Measurements from ENCODE around the gene BRD3OS.

BRD3OS gene

GRCh38 chr9:134024828-134025605, at the start of gene BRD3OS:
TSS of gene BRD3OS (plus strand) at chr9:134025481. CDS start at chr9:134026748, 1,267 bp downstream.
- Histone ChIP-seq H3K9ac (ENCODE audit: low read depth, low read length) (peak within 1 kb of the TSS; percentile 70; the same call in 1 of the 2 replicates), H3K36me3 (ENCODE audit: insufficient read depth, low read length) (no peaks in the 10 kb centered on the region), H3K9me3 (ENCODE audit: control insufficient read depth, insufficient read depth, low read length) (no peaks in the 10 kb centered on the region), H3K4me1 (ENCODE audit: insufficient read depth, low read length) (no peaks in the 10 kb centered on the region)

GRCh38 chr9:133975511-133975910, 49.8 kb upstream of the BRD3OS start:
- Histone ChIP-seq H3K36me3 (ENCODE audit: insufficient read depth, low read length) (no peaks in the 10 kb centered on the region), H3K4me1 (ENCODE audit: insufficient read depth, low read length) (peaks cover 14% of the 10 kb centered on the region; the same call in 1 of the 2 replicates), H3K9me3 (ENCODE audit: control insufficient read depth, insufficient read depth, low read length) (no peaks in the 10 kb centered on the region), H3K9ac (ENCODE audit: low read depth, low read length) (no peak overlapping the region)

- H3K4me1 ChIP-seq (ENCODE audit: insufficient read depth, low read length): peaks cover 14% of the 10 kb centered on the region; the same call in 1 of the 2 replicates
- no peaks in the 10 kb centered on the region for H3K36me3 ChIP-seq (ENCODE audit: insufficient read depth, low read length)
- no peak overlapping the region for H3K9ac ChIP-seq (ENCODE audit: low read depth, low read length)
These were observed 49.0 kb upstream of the BRD3OS start for GRCh38 chr9:133976191-133976861.

DNA sequence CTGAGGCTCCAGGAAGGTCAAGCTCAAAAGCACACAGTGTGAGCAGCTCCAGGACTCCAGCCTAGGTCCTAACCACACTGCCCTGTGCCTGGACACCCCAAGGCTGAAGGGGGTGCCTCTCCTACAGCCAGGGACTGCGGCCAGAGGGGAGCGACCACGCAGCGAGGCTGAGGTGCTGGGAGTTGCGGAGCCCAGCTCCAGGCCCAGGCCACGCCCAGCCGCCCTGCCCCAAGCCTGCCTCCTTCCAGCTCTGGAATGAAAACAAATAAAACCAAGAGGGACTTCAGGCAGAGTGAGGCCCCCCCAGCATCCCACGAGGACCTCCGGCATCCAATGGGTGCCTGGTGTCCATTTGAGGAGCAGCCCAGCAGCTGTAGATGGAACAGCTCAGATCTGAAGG, 48.4 kb upstream of the BRD3OS start:
- Histone ChIP-seq H3K36me3 (ENCODE audit: insufficient read depth, low read length) (no peaks in the 10 kb centered on the region), H3K9ac (ENCODE audit: low read depth, low read length) (no peak overlapping the region), H3K9me3 (ENCODE audit: control insufficient read depth, insufficient read depth, low read length) (no peaks in the 10 kb centered on the region), H3K4me1 (ENCODE audit: insufficient read depth, low read length) (peaks cover 10% of the 10 kb centered on the region; the same call in 1 of the 2 replicates)

More at GRCh38 chr9:133976191-133976861, 49.0 kb upstream of the BRD3OS start:
- no peaks in the 10 kb centered on the region for H3K9me3 ChIP-seq (ENCODE audit: control insufficient read depth, insufficient read depth, low read length)

- no peaks in the 10 kb centered on the region for H3K36me3 ChIP-seq (ENCODE audit: insufficient read depth, low read length)
- H3K4me1 ChIP-seq (ENCODE audit: insufficient read depth, low read length): peaks cover 4% of the 10 kb centered on the region; the same call in 1 of the 2 replicates
- H3K9ac ChIP-seq (ENCODE audit: low read depth, low read length): no peak overlapping the region
- no peaks in the 10 kb centered on the region for H3K9me3 ChIP-seq (ENCODE audit: control insufficient read depth, insufficient read depth, low read length)
These were observed 47.7 kb upstream of the BRD3OS start for GRCh38 chr9:133977421-133978201.

DNA sequence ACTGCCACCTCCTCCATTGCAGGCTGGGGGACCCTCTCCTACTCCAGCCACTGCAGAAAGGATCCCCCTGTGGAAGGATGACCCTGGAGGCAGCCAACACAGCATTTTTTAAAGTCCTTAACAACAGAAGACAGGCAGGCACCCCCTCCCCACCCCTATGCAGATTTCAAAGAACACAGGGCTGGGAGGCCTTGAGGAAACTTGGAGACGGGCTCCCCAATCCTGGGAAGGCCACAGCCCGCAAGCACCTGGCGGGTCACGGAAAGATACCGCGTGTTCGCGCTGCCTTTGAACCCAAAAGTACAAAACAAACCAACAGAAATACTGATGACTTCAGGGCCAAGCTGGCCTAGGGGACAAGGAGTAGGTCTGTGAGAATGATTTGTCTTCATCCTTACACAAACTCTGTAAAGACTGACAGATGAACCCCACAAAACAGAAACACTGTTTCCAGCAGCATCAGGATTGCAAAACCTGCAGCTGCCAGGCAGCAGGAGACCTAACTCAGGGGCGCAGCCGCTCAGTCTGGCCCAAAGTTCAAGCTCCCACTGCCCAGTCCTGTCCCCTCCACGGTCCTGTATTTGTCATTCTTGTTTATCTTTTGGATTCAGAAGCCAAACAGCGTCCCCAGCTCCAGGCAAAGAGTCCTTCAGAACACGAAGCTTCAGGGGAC, 46.9 kb upstream of the BRD3OS start:
- H3K4me1 ChIP-seq (ENCODE audit: insufficient read depth, low read length): no peaks in the 10 kb centered on the region; the same call in 1 of the 2 replicates
- no peaks in the 10 kb centered on the region for H3K9me3 ChIP-seq (ENCODE audit: control insufficient read depth, insufficient read depth, low read length)
- H3K9ac ChIP-seq (ENCODE audit: low read depth, low read length): no peak overlapping the region
- no peaks in the 10 kb centered on the region for H3K36me3 ChIP-seq (ENCODE audit: insufficient read depth, low read length)

- H3K9me3 ChIP-seq (ENCODE audit: control insufficient read depth, insufficient read depth, low read length): no peaks in the 10 kb centered on the region
- no peaks in the 10 kb centered on the region for H3K36me3 ChIP-seq (ENCODE audit: insufficient read depth, low read length)
- H3K9ac ChIP-seq (ENCODE audit: low read depth, low read length): no peak overlapping the region
- H3K4me1 ChIP-seq (ENCODE audit: insufficient read depth, low read length): no peaks in the 10 kb centered on the region; the same call in 1 of the 2 replicates
These were observed 46.4 kb upstream of the BRD3OS start for GRCh38 chr9:133978899-133979272.

DNA sequence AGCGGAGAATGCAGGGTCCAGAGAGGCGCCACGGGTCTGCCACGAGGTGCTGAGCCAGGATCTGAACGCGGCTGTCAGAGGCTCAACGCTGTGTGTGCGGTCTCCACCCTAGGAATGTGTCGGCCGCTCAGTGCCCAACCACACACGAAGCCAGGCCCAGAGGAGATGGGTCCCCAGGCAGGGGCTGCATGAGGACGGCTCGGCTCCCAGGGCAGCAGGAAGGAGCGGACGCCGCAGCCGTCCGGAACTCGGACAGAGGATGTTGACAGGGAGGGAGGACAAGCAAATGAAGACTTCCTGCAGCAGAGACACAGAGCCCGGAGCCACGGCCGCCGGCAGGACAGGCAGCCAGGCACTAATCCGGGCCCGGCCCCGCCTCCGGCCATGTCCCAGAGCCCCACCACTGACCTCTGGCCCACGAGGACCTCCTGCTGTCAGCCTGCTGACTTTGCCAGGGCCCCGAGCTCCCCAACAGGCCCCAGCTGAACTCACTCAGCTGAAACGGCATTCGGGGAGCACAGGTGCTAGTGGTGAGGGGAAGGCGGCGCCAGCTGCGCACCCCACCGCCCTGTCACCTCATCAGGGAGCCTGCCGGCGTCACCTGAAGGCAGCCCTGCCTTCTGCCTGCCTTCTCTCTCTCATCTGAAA, 45.9 kb upstream of the BRD3OS start:
- Histone ChIP-seq H3K9ac (ENCODE audit: low read depth, low read length) (no peak overlapping the region), H3K36me3 (ENCODE audit: insufficient read depth, low read length) (no peaks in the 10 kb centered on the region), H3K4me1 (ENCODE audit: insufficient read depth, low read length) (no peaks in the 10 kb centered on the region; the same call in 1 of the 2 replicates), H3K9me3 (ENCODE audit: control insufficient read depth, insufficient read depth, low read length) (no peaks in the 10 kb centered on the region)

DNA sequence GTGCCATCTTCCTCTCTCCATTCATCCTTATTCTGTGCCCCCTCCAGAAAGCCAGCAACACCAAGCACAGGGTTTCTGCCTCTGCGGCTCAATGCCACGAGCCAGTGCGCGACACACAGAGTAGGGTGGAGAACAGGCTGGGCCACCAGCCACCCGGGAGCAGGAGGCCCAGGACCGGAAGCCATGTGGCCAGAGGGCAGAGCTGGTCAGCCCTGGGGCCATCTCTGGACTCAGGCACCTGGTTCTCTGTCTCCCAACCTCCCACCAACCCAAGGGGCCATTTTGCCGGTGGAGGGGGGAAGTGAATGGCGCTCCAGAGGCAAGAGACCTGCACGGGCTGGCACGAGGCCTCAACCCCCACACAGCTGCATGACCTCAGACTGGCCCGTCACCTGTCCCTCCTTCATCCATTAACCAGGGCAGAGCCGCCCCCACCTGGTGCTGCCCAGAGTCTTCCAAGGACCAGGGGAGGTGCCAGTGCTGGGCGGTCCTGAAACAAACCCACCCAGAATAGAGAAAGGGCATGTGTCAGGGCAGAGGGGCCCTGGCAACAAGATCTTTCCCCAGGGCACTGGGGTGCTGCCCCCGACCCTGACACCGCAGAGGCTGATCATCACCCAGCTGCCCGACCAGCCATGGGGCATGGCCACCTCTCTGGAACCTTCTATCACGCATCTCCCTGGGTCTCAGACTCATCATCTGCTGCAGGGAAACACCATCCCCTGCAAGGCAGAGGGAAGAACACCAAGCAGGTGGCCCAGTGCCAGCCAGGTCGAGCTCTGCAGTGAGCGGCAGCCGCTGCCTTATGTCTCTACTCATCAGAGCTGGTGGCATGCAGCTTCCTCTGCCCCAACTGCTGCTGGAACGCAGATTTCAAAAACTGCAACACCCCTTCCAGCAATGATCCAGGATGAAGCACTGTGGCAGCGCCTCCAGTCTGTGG, 45.1 kb upstream of the BRD3OS start:
- Histone ChIP-seq H3K4me1 (ENCODE audit: insufficient read depth, low read length) (no peaks in the 10 kb centered on the region; the same call in 1 of the 2 replicates), H3K9me3 (ENCODE audit: control insufficient read depth, insufficient read depth, low read length) (no peaks in the 10 kb centered on the region), H3K36me3 (ENCODE audit: insufficient read depth, low read length) (no peaks in the 10 kb centered on the region), H3K9ac (ENCODE audit: low read depth, low read length) (no peak overlapping the region)

GRCh38 chr9:133980864-133981588, 44.3 kb upstream of the BRD3OS start:
- no peaks in the 10 kb centered on the region; the same call in 1 of the 2 replicates for H3K4me1 ChIP-seq (ENCODE audit: insufficient read depth, low read length)
- no peaks in the 10 kb centered on the region for H3K9me3 ChIP-seq (ENCODE audit: control insufficient read depth, insufficient read depth, low read length)
- no peaks in the 10 kb centered on the region for H3K36me3 ChIP-seq (ENCODE audit: insufficient read depth, low read length)
- H3K9ac ChIP-seq (ENCODE audit: low read depth, low read length): no peak overlapping the region

DNA sequence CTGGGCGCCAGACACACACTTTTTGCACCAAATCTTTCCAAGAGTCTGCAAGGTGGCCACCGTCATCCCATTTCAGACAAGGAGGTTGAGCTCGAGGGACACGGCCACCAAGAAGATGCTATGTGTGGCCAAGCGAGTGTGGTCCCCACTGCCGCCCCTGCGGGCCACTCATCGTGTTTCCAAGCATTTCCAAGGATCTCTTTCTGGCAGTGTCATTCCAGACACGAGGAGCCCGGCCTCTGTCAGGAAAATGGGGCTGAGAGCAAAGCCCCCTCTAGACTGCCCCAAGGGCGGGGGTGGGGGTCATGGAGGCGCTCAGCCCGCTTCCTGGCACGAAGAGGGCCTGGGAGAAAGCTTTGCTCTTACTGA, 43.7 kb upstream of the BRD3OS start:
- Histone ChIP-seq H3K36me3 (ENCODE audit: insufficient read depth, low read length) (no peaks in the 10 kb centered on the region), H3K4me1 (ENCODE audit: insufficient read depth, low read length) (no peaks in the 10 kb centered on the region; the same call in 1 of the 2 replicates), H3K9me3 (ENCODE audit: control insufficient read depth, insufficient read depth, low read length) (no peaks in the 10 kb centered on the region), H3K9ac (ENCODE audit: low read depth, low read length) (no peak overlapping the region)

- no peak overlapping the region for H3K9ac ChIP-seq (ENCODE audit: low read depth, low read length)
- no peaks in the 10 kb centered on the region for H3K9me3 ChIP-seq (ENCODE audit: control insufficient read depth, insufficient read depth, low read length)
- no peaks in the 10 kb centered on the region for H3K36me3 ChIP-seq (ENCODE audit: insufficient read depth, low read length)
- H3K4me1 ChIP-seq (ENCODE audit: insufficient read depth, low read length): no peaks in the 10 kb centered on the region; the same call in 1 of the 2 replicates
These were observed 43.2 kb upstream of the BRD3OS start for GRCh38 chr9:133981958-133982681.

Data from ES-I3 (cell line).